Measurements from ENCODE around the gene GLA.

GLA gene

DNA sequence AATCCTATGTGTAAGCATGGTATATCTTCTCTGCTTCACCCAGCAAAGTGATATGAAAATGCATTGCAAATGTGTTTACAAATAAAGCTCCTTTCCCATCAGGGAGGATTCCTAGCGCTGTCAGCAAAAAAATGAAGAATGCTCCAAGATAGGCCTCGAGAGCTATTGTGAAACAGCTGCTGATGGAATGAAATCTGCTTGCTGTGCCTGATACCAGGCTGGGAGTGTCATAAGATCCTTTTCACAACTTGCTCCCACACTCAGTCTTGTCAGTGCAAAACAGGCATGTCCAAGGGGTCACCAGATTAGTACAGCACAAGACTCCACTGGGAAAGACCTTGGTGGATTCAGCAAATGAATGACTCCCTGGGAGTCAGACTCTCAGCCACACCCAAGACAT, 34.4 kb upstream of the GLA start:
- no peak for DNase-seq
- H3K27ac ChIP-seq: no peak overlapping the region
- no peak overlapping the region for H3K4me3 ChIP-seq (ENCODE audit: low read depth, low read length)
- no peaks in the 10 kb centered on the region for H3K9me3 ChIP-seq (ENCODE audit: severe bottlenecking)
- H3K36me3 ChIP-seq: no peaks in the 10 kb centered on the region
- TF ChIP-seq, protein P1, sequence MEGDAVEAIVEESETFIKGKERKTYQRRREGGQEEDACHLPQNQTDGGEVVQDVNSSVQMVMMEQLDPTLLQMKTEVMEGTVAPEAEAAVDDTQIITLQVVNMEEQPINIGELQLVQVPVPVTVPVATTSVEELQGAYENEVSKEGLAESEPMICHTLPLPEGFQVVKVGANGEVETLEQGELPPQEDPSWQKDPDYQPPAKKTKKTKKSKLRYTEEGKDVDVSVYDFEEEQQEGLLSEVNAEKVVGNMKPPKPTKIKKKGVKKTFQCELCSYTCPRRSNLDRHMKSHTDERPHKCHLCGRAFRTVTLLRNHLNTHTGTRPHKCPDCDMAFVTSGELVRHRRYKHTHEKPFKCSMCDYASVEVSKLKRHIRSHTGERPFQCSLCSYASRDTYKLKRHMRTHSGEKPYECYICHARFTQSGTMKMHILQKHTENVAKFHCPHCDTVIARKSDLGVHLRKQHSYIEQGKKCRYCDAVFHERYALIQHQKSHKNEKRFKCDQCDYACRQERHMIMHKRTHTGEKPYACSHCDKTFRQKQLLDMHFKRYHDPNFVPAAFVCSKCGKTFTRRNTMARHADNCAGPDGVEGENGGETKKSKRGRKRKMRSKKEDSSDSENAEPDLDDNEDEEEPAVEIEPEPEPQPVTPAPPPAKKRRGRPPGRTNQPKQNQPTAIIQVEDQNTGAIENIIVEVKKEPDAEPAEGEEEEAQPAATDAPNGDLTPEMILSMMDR (IDR thresholded peaks at IDR 0.05; ENCODE audit: low read depth, low read length): no peak
- no peaks in the 10 kb centered on the region for H3K27me3 ChIP-seq (ENCODE audit: insufficient read depth, low read depth, severe bottlenecking)

DNA sequence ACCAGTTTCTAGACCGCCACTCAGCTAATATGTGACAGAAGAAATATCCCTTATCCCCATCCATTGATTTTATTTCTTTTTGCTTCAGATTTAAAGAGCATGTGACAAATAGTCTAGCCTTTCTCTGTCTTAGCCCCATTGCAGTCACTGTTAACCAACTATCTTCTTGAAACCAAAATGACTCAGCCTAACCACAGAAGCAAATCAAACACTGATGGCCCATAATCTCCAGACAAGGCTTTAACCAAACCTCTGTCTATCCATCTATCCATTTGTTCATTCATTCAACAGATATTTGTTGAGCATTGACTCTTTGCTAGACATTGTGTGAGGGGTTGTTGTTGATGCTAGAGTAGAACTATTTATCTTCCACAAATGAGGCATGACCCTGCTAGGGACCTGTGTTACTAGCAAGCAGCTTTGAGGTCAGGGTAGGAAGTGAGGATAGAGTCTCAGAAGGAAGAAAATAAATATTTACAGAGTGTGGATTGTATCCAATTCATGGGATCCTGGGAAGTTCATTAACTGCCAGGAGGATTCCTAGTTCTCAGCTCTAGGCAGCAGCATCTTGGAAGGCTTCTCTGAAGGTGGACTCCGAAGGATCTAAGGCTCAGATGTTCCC, 22.8 kb upstream of the GLA start:
- Histone ChIP-seq H3K27ac (no peak overlapping the region), H3K27me3 (ENCODE audit: insufficient read depth, low read depth, severe bottlenecking) (no peaks in the 10 kb centered on the region), H3K36me3 (peaks cover 3% of the 10 kb centered on the region; the same call in 1 of the 2 replicates), H3K4me3 (ENCODE audit: low read depth, low read length) (no peak overlapping the region), H3K9me3 (ENCODE audit: severe bottlenecking) (peaks cover 5% of the 10 kb centered on the region)
- TF ChIP-seq, protein P1 (IDR thresholded peaks at IDR 0.05; ENCODE audit: low read depth, low read length): no peak
- no peak for DNase-seq

DNA sequence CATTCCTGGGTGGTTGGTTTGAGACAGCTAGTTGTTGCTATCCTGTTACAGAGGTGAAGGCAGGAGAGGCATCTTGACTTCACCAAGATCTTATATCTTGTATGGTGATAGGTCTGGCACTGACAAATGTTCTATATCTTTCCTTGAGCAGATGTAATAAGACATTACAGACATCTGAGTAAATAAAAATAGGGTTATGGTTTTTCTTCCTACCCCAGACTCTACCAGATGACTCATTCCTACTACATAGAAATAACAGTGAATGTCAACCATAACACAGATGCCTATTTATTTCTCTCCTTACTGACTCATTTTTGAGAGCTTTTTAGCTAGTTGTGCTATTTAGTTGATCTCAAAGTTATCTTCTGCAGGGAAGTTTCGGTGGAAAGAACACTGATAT, 22.2 kb upstream of the GLA start:
- Histone ChIP-seq H3K4me3 (ENCODE audit: low read depth, low read length) (no peak overlapping the region), H3K36me3 (peaks cover 3% of the 10 kb centered on the region; the same call in 1 of the 2 replicates), H3K27me3 (ENCODE audit: insufficient read depth, low read depth, severe bottlenecking) (no peaks in the 10 kb centered on the region), H3K27ac (no peak overlapping the region), H3K9me3 (ENCODE audit: severe bottlenecking) (peaks cover 5% of the 10 kb centered on the region)
- DNase-seq: no peak
- TF ChIP-seq, protein P1 (IDR thresholded peaks at IDR 0.05; ENCODE audit: low read depth, low read length): no peak

DNA sequence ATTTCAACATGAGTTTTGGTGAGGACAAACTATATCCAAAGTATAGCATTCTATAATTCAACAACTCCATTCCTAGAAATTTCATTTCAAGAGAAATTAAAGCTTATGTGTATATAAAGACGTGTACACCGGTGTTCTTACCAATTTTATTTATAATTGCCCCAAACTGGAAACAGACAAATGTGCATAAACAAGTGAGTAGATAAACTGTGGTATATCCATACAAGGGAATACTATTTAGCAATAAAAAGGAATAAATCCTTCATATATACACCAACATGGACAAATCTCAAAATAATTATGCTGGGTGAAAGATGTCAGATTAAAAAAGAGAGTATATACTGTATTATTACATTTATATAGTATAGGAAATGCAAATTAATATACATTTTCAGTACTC, 20.2 kb upstream of the GLA start:
- Histone ChIP-seq H3K9me3 (ENCODE audit: severe bottlenecking) (peaks cover 5% of the 10 kb centered on the region), H3K4me3 (ENCODE audit: low read depth, low read length) (no peak overlapping the region)
- DNase-seq: no peak

DNA sequence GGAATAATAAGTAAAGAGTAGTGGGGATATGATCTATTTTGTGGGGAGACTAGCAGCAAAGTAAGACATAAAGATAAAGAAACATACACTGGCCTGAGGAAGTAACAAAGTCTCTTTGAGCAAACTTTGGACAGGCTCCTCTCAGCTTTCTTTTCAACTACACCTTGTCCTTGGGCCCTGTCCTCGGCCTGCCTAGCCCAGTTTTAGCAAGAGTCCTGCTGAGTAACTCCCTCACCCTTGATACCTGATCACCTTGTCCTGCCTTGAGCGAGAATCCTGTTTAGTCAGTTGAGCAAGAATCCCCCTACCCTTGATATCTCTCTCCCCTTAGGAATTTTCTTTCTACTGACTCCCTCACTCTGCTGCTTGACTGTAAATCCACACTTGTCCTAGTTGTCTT, 11.8 kb upstream of the GLA start:
- Histone ChIP-seq H3K27me3 (ENCODE audit: insufficient read depth, low read depth, severe bottlenecking) (peaks cover 12% of the 10 kb centered on the region), H3K27ac (no peak overlapping the region), H3K4me3 (ENCODE audit: low read depth, low read length) (no peak overlapping the region), H3K36me3 (no peaks in the 10 kb centered on the region), H3K9me3 (ENCODE audit: severe bottlenecking) (no peaks in the 10 kb centered on the region)
- no peak for DNase-seq
- TF ChIP-seq, protein P1 (IDR thresholded peaks at IDR 0.05; ENCODE audit: low read depth, low read length): no peak

More for the DNA sequence above, 20.2 kb upstream of the GLA start:
- Histone ChIP-seq H3K27me3 (ENCODE audit: insufficient read depth, low read depth, severe bottlenecking) (no peaks in the 10 kb centered on the region), H3K27ac (no peak overlapping the region), H3K36me3 (peaks cover 3% of the 10 kb centered on the region; the same call in 1 of the 2 replicates)
- TF ChIP-seq, protein P1 (IDR thresholded peaks at IDR 0.05; ENCODE audit: low read depth, low read length): no peak
